ENCODE measurements around the gene HYOU1.
"Not testable (repeated sequence)": the region's sequence is repeated elsewhere in the genome, so short reads cannot be mapped to it uniquely, and the experiment has no call there.

Gene HYOU1

GRCh38 chr11:119018074-119018938 lies 38.7 kb downstream of the HYOU1 start, which contains the start of the genes RPS25 and TRAPPC4:
Gene RPS25 (minus strand): TSS chr11:119018343. CDS start chr11:119018284, 59 bp downstream.
Gene TRAPPC4 (plus strand): TSS chr11:119018766. CDS start chr11:119018796, 30 bp downstream.
- DNase-seq = peak; percentile 97

GRCh38 chr11:119017377-119017776 lies 39.6 kb downstream of the HYOU1 start:
- not testable (repeated sequence) for DNase-seq

- DNase-seq = no peak
Observed at GRCh38 chr11:119016216-119017009, 40.6 kb downstream of the HYOU1 start.

GRCh38 chr11:119015054-119015611 lies 41.9 kb downstream of the HYOU1 start:
- DNase-seq = no peak

- DNase-seq = no peak
Observed at GRCh38 chr11:119014209-119014924, 42.6 kb downstream of the HYOU1 start.

- DNase-seq = no peak
Observed at GRCh38 chr11:119012629-119013170, 44.3 kb downstream of the HYOU1 start.

- no peak for DNase-seq
Observed at GRCh38 chr11:119011476-119012053, 45.4 kb downstream of the HYOU1 start.

- no peak for DNase-seq
Observed at GRCh38 chr11:119006656-119007055, 50.3 kb downstream of the HYOU1 start.

- DNase-seq = peak; percentile 39
Observed at GRCh38 chr11:119000906-119001305, 56.1 kb downstream of the HYOU1 start.

GRCh38 chr11:118998822-118999221 lies 58.2 kb downstream of the HYOU1 start:
- peak; percentile 50 for DNase-seq

- no peak for DNase-seq
Observed at GRCh38 chr11:118998388-118998717, 58.7 kb downstream of the HYOU1 start.

- DNase-seq = peak; percentile 87
Observed at GRCh38 chr11:118997627-118998387, 59.2 kb downstream of the HYOU1 start, which contains the start of gene CENATAC. Gene CENATAC (plus strand): TSS chr11:118998138. CDS start chr11:118998198, 60 bp downstream.

GRCh38 chr11:118996926-118997626 lies 59.9 kb downstream of the HYOU1 start:
- DNase-seq = peak; percentile 27
